OCI-LY1 (cell line): Measurements from ENCODE around the gene C10orf62.

Source experiments
- H2AFZ ChIP-seq: fragments of 200-600 bp; sonication (generic), shearing (Covaris generic); 2 replicates; pipeline ENCODE4 v1.6.0; 2014; ENCODE audit warnings: antibody characterized with exemption, mild to moderate bottlenecking, low read length
- H3F3A ChIP-seq: fragments of 200-600 bp; sonication (generic), shearing (Covaris generic); 2 replicates; pipeline ENCODE4 v1.6.0; 2014; ENCODE audit warnings: mild to moderate bottlenecking, antibody characterized with exemption, low read length, moderate library complexity; ENCODE audit not compliant: insufficient read depth
- H3K27ac ChIP-seq: fragments of 200-600 bp; sonication (generic); 2 replicates; pipeline ENCODE4 v1.5.1; 2014; ENCODE audit warnings: low read length, mixed run types, mild to moderate bottlenecking, low read depth; ENCODE audit not compliant: poor library complexity, severe bottlenecking
- H3K27me3 ChIP-seq: fragments of 200-600 bp; sonication (generic); 2 replicates; pipeline ENCODE4 v1.6.0; 2014; ENCODE audit warnings: antibody characterized with exemption, mild to moderate bottlenecking, low read length, moderate library complexity; ENCODE audit not compliant: insufficient read depth
- H3K36me3 ChIP-seq: fragments of 200-600 bp; sonication (generic); 2 replicates; pipeline ENCODE4 v1.6.1; 2014; ENCODE audit warnings: mild to moderate bottlenecking, antibody characterized with exemption, low read length, moderate library complexity, mixed read lengths; ENCODE audit not compliant: insufficient read depth
- H3K4me1 ChIP-seq: fragments of 200-600 bp; sonication (generic); 2 replicates; pipeline ENCODE4 v1.5.1; 2014; ENCODE audit warnings: mild to moderate bottlenecking, low read length, moderate library complexity; ENCODE audit not compliant: insufficient read depth, severe bottlenecking
- H3K4me2 ChIP-seq: fragments of 200-600 bp; sonication (generic), shearing (Covaris generic); 2 replicates; pipeline ENCODE4 v1.6.1; 2014; ENCODE audit warnings: low read length
- H3K4me3 ChIP-seq: fragments of 200-600 bp; sonication (generic); 2 replicates; pipeline ENCODE4 v1.5.1; 2014; ENCODE audit warnings: low read length, low read depth, mild to moderate bottlenecking, mixed read lengths; ENCODE audit not compliant: poor library complexity, severe bottlenecking
- H3K79me2 ChIP-seq: fragments of 200-600 bp; shearing (Covaris generic); 2 replicates; pipeline ENCODE4 v1.6.1; 2016; ENCODE audit warnings: mixed run types, low read length, mixed read lengths; ENCODE audit not compliant: insufficient read depth
- H3K9ac ChIP-seq: fragments of 200-600 bp; sonication (generic), shearing (Covaris generic); 2 replicates; pipeline ENCODE4 v1.6.1; 2014; ENCODE audit warnings: mild to moderate bottlenecking, low read length, mixed read lengths
- H3K9me2 ChIP-seq: fragments of 200-600 bp; sonication (generic), shearing (Covaris generic); 2 replicates; pipeline ENCODE4 v1.6.1; 2014; ENCODE audit warnings: low read depth, mild to moderate bottlenecking, low read length, mixed read lengths
- H3K9me3 ChIP-seq: fragments of 200-600 bp; shearing (Covaris generic); 2 replicates; pipeline ENCODE4 v1.6.1; 2014; ENCODE audit warnings: low read length, mixed read lengths
- H4K20me1 ChIP-seq: fragments of 200-600 bp; sonication (generic), shearing (Covaris generic); 2 replicates; pipeline ENCODE4 v1.6.0; 2016; ENCODE audit warnings: mild to moderate bottlenecking, low read length; ENCODE audit not compliant: insufficient read depth
- EZH2 ChIP-seq: fragments of 200-600 bp; sonication (generic), shearing (Covaris generic); IDR thresholded peaks from 2 replicates; pipeline ENCODE4 v1.8.0; 2017; ENCODE audit warnings: borderline replicate concordance, mixed run types, mild to moderate bottlenecking, antibody characterized with exemption, low read length, moderate library complexity, mixed read lengths
- TF ChIP-seq, protein P1 (sequence below): fragments of 200-600 bp; sonication (generic), shearing (Covaris generic); IDR thresholded peaks from 2 replicates; pipeline ENCODE4 v1.5.1; 2017; ENCODE audit warnings: mild to moderate bottlenecking, antibody characterized with exemption, low read length, moderate library complexity, mixed read lengths

Gene C10orf62

DNA sequence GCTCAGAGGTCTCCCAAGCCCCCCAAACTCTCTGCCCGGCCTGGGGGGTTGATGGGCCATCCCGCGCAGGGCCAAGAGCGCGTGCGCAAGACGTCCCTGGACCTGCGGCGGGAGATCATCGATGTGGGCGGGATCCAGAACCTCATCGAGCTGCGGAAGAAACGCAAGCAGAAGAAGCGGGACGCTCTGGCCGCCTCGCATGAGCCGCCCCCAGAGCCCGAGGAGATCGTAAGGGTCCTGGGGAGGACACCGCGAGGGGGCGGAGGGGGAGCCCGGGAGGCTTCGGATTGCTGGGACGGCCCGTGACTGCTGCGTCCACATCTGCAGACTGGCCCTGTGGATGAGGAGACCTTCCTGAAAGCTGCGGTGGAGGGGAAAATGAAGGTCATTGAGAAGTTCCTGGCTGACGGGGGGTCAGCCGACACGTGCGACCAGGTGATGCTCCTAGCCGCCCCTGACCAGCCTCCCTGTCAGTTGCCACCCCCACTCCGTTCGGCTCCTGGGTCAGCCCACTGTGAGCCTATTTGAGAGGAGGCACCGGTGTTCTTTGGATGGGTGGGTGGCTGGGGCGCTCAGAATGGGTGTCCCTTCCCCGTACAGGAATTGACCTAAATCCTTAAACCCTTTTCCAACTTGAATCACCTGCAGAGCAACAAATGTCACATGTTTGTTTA, 11.2 kb upstream of the C10orf62 start:
- Histone ChIP-seq H3K4me1 (no peaks in the 10 kb centered on the region), H3K4me3 (no peak overlapping the region), H3K9ac (no peak overlapping the region), H3K36me3 (no peaks in the 10 kb centered on the region), H3K27ac (no peak overlapping the region), H3K79me2 (no peaks in the 10 kb centered on the region), H3K9me2 (no peaks in the 10 kb centered on the region), H3K27me3 (no peaks in the 10 kb centered on the region), H2AFZ (no peak overlapping the region), H3K9me3 (no peaks in the 10 kb centered on the region), H3F3A (no peaks in the 10 kb centered on the region), H3K4me2 (no peak overlapping the region), H4K20me1 (no peaks in the 10 kb centered on the region)
- TF ChIP-seq, protein P1, sequence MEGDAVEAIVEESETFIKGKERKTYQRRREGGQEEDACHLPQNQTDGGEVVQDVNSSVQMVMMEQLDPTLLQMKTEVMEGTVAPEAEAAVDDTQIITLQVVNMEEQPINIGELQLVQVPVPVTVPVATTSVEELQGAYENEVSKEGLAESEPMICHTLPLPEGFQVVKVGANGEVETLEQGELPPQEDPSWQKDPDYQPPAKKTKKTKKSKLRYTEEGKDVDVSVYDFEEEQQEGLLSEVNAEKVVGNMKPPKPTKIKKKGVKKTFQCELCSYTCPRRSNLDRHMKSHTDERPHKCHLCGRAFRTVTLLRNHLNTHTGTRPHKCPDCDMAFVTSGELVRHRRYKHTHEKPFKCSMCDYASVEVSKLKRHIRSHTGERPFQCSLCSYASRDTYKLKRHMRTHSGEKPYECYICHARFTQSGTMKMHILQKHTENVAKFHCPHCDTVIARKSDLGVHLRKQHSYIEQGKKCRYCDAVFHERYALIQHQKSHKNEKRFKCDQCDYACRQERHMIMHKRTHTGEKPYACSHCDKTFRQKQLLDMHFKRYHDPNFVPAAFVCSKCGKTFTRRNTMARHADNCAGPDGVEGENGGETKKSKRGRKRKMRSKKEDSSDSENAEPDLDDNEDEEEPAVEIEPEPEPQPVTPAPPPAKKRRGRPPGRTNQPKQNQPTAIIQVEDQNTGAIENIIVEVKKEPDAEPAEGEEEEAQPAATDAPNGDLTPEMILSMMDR = no peak
- no peak for TF ChIP-seq EZH2

DNA sequence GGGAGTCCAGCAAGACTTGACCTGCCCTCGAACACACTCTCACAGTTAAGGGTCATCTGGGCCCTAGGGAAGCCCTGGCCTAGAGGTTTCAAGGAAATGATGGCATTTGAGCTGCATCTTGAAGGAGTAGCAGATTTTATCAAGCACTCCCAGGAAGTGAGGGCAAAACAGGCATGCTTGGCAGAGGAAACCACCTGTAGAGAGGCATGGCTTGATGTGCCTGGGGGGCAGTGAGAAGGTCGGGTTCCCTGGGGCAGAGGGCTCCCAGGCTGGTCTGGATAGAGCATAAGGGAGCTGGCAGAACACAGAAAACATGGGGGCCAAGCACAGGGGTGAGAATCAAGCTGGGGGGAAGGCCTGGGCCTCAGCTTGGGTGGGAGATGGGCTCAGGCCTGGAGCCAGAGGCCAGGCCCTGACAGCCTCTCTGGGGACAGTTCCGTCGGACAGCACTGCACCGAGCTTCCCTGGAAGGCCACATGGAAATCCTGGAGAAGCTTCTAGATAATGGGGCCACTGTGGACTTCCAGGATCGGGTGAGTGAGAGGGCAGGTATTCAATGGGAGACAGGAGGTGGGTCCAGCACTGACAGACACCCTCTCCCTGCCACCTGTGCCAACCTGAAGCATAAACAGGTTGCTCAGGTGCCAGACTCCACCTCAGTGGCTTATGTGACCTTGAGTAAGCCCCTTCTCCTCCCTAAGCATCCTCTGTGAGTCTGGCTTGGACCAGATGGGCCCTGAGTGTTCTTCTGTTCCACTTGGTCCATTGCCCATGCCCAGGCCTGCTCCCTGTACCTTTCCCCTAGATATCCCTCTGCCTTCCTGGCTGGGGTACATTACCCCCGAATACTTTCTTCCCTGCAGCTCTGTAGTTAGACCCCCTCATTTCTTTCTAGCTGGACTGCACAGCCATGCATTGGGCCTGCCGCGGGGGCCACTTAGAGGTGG, 8.8 kb upstream of the C10orf62 start:
- H3K27me3 ChIP-seq = no peaks in the 10 kb centered on the region
- no peaks in the 10 kb centered on the region for H3K4me1 ChIP-seq
- H3K9ac ChIP-seq = no peak overlapping the region
- no peaks in the 10 kb centered on the region for H4K20me1 ChIP-seq
- H3K36me3 ChIP-seq = no peaks in the 10 kb centered on the region
- no peak for TF ChIP-seq EZH2
- TF ChIP-seq, protein P1 = no peak
- no peaks in the 10 kb centered on the region for H3K79me2 ChIP-seq
- no peaks in the 10 kb centered on the region for H3K9me2 ChIP-seq
- H3K4me2 ChIP-seq = no peak overlapping the region
- H3K9me3 ChIP-seq = no peaks in the 10 kb centered on the region
- H3K4me3 ChIP-seq = no peak overlapping the region
- H3K27ac ChIP-seq = no peak overlapping the region
- no peaks in the 10 kb centered on the region for H3F3A ChIP-seq
- H2AFZ ChIP-seq = no peak overlapping the region

DNA sequence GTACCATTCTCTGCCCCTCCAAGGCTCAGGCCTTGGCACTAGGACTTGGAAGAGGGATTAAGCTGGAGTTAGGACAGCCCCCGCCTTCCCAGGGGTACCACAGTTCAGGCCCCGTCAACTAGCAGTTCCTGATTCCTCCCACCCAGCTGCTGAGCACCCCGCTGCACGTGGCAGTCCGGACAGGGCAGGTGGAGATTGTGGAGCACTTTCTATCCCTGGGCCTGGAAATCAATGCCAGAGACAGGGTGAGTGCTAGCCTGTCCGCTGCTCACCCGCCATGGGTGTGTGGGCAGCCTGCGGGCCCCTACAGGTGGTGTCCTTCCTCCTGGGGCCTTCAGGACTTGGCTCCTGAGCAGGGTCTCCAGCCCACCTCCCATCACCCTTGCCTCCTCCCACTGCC, 7.4 kb upstream of the C10orf62 start:
- Histone ChIP-seq H3K9me3 (no peaks in the 10 kb centered on the region), H3K27ac (no peak overlapping the region), H3K9ac (no peak overlapping the region), H3K27me3 (no peaks in the 10 kb centered on the region), H2AFZ (no peak overlapping the region), H3F3A (no peaks in the 10 kb centered on the region), H3K9me2 (no peaks in the 10 kb centered on the region), H4K20me1 (no peaks in the 10 kb centered on the region), H3K36me3 (no peaks in the 10 kb centered on the region), H3K4me1 (no peaks in the 10 kb centered on the region), H3K4me3 (no peak overlapping the region), H3K4me2 (no peak overlapping the region), H3K79me2 (no peaks in the 10 kb centered on the region)
- TF ChIP-seq EZH2 = no peak
- TF ChIP-seq, protein P1 = no peak
